ENCODE data around the gene TESPA1. TPM values are rescaled to one million over a fixed set of nuclear protein-coding genes. Genes with fewer than 3 reads are reported as not detected.

The TESPA1 gene
- total RNA-seq, 2 donors from 2014 or later: 0.28 TPM; not detected in 1

GRCh38 chr12:54975272-54975671, 9.3 kb downstream of the TESPA1 start:
- no peak for DNase-seq (ENCODE audit: low spot score)
- H3K4me1 ChIP-seq (ENCODE audit: control insufficient read depth in 1 of 2, low read depth in 2 of 2): no peaks in the 10 kb centered on the region
- TF ChIP-seq, protein P1, sequence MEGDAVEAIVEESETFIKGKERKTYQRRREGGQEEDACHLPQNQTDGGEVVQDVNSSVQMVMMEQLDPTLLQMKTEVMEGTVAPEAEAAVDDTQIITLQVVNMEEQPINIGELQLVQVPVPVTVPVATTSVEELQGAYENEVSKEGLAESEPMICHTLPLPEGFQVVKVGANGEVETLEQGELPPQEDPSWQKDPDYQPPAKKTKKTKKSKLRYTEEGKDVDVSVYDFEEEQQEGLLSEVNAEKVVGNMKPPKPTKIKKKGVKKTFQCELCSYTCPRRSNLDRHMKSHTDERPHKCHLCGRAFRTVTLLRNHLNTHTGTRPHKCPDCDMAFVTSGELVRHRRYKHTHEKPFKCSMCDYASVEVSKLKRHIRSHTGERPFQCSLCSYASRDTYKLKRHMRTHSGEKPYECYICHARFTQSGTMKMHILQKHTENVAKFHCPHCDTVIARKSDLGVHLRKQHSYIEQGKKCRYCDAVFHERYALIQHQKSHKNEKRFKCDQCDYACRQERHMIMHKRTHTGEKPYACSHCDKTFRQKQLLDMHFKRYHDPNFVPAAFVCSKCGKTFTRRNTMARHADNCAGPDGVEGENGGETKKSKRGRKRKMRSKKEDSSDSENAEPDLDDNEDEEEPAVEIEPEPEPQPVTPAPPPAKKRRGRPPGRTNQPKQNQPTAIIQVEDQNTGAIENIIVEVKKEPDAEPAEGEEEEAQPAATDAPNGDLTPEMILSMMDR (IDR thresholded peaks at IDR 0.05): no peak
- H3K9me3 ChIP-seq: no peaks in the 10 kb centered on the region
- H3K4me3 ChIP-seq: no peak overlapping the region
- no peaks in the 10 kb centered on the region for H3K27me3 ChIP-seq (replicated peaks; ENCODE audit: insufficient read depth)
- H3K27ac ChIP-seq: no peak overlapping the region
- H3K36me3 ChIP-seq: no peaks in the 10 kb centered on the region
- ATAC-seq (ENCODE audit: insufficient number of reproducible peaks, low FRiP score, low read depth): no peak

- TF ChIP-seq, protein P1 (IDR thresholded peaks at IDR 0.05): no peak
- Histone ChIP-seq H3K9me3 (no peaks in the 10 kb centered on the region), H3K36me3 (no peaks in the 10 kb centered on the region), H3K27ac (no peak overlapping the region), H3K4me3 (no peak overlapping the region), H3K27me3 (replicated peaks; ENCODE audit: insufficient read depth) (no peaks in the 10 kb centered on the region), H3K4me1 (ENCODE audit: control insufficient read depth in 1 of 2, low read depth in 2 of 2) (no peaks in the 10 kb centered on the region)
- ATAC-seq (ENCODE audit: insufficient number of reproducible peaks, low FRiP score, low read depth): no peak
- no peak for DNase-seq (ENCODE audit: low spot score)
These were observed 10.3 kb downstream of the TESPA1 start for GRCh38 chr12:54974279-54974678.

GRCh38 chr12:54973556-54973955, 11.0 kb downstream of the TESPA1 start:
- Histone ChIP-seq H3K9me3 (no peaks in the 10 kb centered on the region), H3K4me3 (no peak overlapping the region), H3K27ac (no peak overlapping the region), H3K27me3 (replicated peaks; ENCODE audit: insufficient read depth) (no peaks in the 10 kb centered on the region), H3K4me1 (ENCODE audit: control insufficient read depth in 1 of 2, low read depth in 2 of 2) (no peaks in the 10 kb centered on the region), H3K36me3 (no peaks in the 10 kb centered on the region)
- TF ChIP-seq, protein P1 (IDR thresholded peaks at IDR 0.05): no peak
- DNase-seq (ENCODE audit: low spot score) (no peak), ATAC-seq (ENCODE audit: insufficient number of reproducible peaks, low FRiP score, low read depth) (no peak)

DNA sequence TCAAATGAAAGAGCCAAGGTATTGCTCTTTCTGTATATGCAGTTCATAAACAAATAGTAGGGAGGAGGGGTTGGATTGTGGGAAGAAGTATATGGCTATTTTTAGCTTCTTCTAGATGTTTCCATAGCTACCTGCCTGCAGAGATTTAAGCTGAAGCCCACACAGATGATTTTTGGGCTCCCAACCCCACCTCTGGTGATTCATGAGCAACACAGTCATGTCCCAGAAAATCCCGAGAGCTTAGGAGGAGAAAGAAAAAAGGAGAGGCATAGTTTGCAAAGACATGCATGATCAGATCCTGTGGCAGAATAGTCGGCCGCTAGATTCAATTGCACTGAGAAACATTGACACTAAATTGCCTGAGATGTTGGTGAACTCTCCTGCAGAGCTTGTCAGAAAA, 13.8 kb downstream of the TESPA1 start:
- TF ChIP-seq, protein P1 (IDR thresholded peaks at IDR 0.05): no peak

GRCh38 chr12:54968181-54968730, 16.3 kb downstream of the TESPA1 start:
- no peaks in the 10 kb centered on the region for H3K9me3 ChIP-seq
- no peak for DNase-seq (ENCODE audit: low spot score)
- no peaks in the 10 kb centered on the region for H3K27me3 ChIP-seq (replicated peaks; ENCODE audit: insufficient read depth)
- no peak for ATAC-seq (ENCODE audit: insufficient number of reproducible peaks, low FRiP score, low read depth)
- H3K27ac ChIP-seq: no peak overlapping the region
- TF ChIP-seq, protein P1 (IDR thresholded peaks at IDR 0.05): no peak
- no peaks in the 10 kb centered on the region for H3K36me3 ChIP-seq
- H3K4me3 ChIP-seq: no peak overlapping the region
- H3K4me1 ChIP-seq (ENCODE audit: control insufficient read depth in 1 of 2, low read depth in 2 of 2): no peaks in the 10 kb centered on the region

More for the DNA sequence above, 13.8 kb downstream of the TESPA1 start:
- Histone ChIP-seq H3K27ac (no peak overlapping the region), H3K4me1 (ENCODE audit: control insufficient read depth in 1 of 2, low read depth in 2 of 2) (no peaks in the 10 kb centered on the region), H3K4me3 (no peak overlapping the region), H3K27me3 (replicated peaks; ENCODE audit: insufficient read depth) (no peaks in the 10 kb centered on the region), H3K36me3 (no peaks in the 10 kb centered on the region), H3K9me3 (no peaks in the 10 kb centered on the region)
- ATAC-seq (ENCODE audit: insufficient number of reproducible peaks, low FRiP score, low read depth) (no peak), DNase-seq (ENCODE audit: low spot score) (no peak)
